Breast epithelium (tissue), 3 donors: ENCODE measurements around the gene FRS2.

Experiments used
- CTCF ChIP-seq, 3 donors: fragments of 450-650 bp; IDR thresholded peaks; one replicate each; pipeline ENCODE4 v1.5.1; 2016 to 2017; ENCODE audit warnings: antibody characterized with exemption in 3 of 3, mild to moderate bottlenecking in 3 of 3, moderate library complexity in 3 of 3
- POLR2A ChIP-seq: fragments of 450-650 bp; IDR thresholded peaks from one replicate; pipeline ENCODE4 v1.6.1; 2016; ENCODE audit warnings: antibody characterized with exemption, mild to moderate bottlenecking, moderate library complexity

GRCh38 chr12:69440886-69441285 is 29.3 kb upstream of the FRS2 start:
- TF ChIP-seq CTCF (IDR thresholded peaks at IDR 0.05) = no peak
- no peak for TF ChIP-seq POLR2A
